H1 (cell line): ENCODE measurements around the gene RPL3. TPM values are rescaled to one million over a fixed set of nuclear protein-coding genes. Genes with fewer than 3 reads are reported as not detected.

ENCODE experiments used
- BRCA1 ChIP-seq: IDR thresholded peaks from 2 replicates; pipeline ENCODE4 v1.6.1; 2012; ENCODE audit warnings: low read depth, low read length, improper control_type of control experiment
- EZH2 ChIP-seq: fragments of 200-600 bp; sonication (generic); IDR thresholded peaks from 2 replicates; pipeline ENCODE4 v1.7.1; 2012; ENCODE audit warnings: low read depth, mild to moderate bottlenecking, moderate library complexity, low read length, inconsistent platforms; ENCODE audit not compliant: severe bottlenecking
- HDAC6 ChIP-seq: IDR thresholded peaks from one replicate; pipeline ENCODE4 v1.7.1; 2012; ENCODE audit warnings: low read depth, mild to moderate bottlenecking, inconsistent platforms, low read length, moderate library complexity
- KDM1A ChIP-seq: fragments of 200-600, 300-600 bp; sonication (generic); IDR thresholded peaks from 2 replicates; pipeline ENCODE4 v1.7.1; 2016; ENCODE audit warnings: mild to moderate bottlenecking, low read length, borderline replicate concordance
- RBBP5 ChIP-seq: IDR thresholded peaks from 2 replicates; pipeline ENCODE4 v1.7.1; 2012; ENCODE audit warnings: low read depth, mild to moderate bottlenecking, inconsistent platforms, low read length, moderate library complexity, borderline replicate concordance
- SP2 ChIP-seq: IDR thresholded peaks from 2 replicates; pipeline ENCODE4 v1.6.1; 2012; ENCODE audit warnings: mild to moderate bottlenecking, low read length, inconsistent platforms
- polyA plus RNA-seq, 7 experiments: library from polyadenylated mRNA; depleted of rRNA in 3 of 7; stranded (reverse) in 5 of 7; unstranded in 2 of 7; fragments of >200 nt in 5 of 7; fragments of 200-250 nt in 2 of 7; gene quantifications; 1 replicate in 5 of 7; 2 replicates in 1 of 7; 4 replicates in 1 of 7; pipeline versions ENCODE4 v1.2.1 to v1.2.3, GENCODE V29; 2011 to 2013; ENCODE audit warnings: missing spikeins in 2 of 7, mixed read lengths in 2 of 7
- total RNA-seq: library from RNA; stranded (reverse); fragmentation: NEBNext Ultra II Directional; extraction: Animal tissue kit (Norgen Biotek cat#: 25700); gene quantifications from 2 replicates; pipeline ENCODE4 v1.2.1, GENCODE V29; 2021
- TF ChIP-seq, protein P1 (sequence below): fragments of 300-600 bp; sonication (generic); IDR thresholded peaks from 2 replicates; pipeline ENCODE4 v1.7.1; 2012; ENCODE audit warnings: low read length, moderate library complexity, mild to moderate bottlenecking, inconsistent platforms; ENCODE audit not compliant: insufficient replicate concordance
- TF ChIP-seq, protein P2 (sequence below): IDR thresholded peaks from 2 replicates; pipeline ENCODE4 v1.6.1; 2011; ENCODE audit warnings: low read length, improper control_type of control experiment

Gene RPL3
- total and polyA plus RNA-seq, 2 of the 8 experiments (the other 6 are each of a cell fraction or from before 2014, with no cell fraction given): 2,865 to 5,466 TPM

DNA sequence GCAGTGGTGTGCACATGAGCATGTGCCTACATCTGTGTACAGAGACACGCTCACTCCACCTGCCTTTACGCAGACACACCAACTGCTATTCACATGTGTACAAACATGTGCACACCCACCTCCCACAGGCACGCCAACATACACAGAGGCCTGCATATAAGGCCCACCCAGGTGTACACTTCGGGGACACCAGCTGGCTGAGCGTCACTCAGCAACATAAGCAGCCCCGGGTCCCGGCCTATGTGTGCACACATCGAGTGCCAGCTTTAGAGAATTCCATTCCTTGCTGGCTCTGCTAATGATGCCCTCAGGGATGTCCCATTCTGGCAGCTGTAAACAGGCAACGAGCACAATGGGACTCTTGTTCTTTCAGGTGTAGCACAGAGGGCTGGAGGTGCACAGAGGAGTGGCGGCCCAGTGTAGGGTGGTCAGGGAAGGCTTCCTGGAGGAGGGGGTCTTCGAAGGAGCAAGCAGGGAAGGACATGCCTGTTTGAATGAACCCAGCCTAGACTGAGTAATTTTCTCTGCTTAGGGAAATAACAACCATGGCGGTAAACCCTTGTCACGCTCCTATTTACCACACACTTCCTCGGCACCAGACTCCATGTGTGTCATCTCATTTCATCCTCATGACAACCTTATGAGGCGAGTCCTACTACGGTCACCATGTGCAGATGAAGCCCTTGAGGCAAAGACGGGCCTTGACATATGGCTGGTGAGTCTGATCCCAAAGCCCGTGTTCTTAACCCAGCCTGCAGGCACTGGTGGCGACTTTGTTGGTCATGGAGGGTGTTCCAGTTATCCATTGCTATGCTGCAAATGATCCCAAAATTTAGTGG, 35.1 kb downstream of the RPL3 start (continued):
- TF ChIP-seq, protein P1, sequence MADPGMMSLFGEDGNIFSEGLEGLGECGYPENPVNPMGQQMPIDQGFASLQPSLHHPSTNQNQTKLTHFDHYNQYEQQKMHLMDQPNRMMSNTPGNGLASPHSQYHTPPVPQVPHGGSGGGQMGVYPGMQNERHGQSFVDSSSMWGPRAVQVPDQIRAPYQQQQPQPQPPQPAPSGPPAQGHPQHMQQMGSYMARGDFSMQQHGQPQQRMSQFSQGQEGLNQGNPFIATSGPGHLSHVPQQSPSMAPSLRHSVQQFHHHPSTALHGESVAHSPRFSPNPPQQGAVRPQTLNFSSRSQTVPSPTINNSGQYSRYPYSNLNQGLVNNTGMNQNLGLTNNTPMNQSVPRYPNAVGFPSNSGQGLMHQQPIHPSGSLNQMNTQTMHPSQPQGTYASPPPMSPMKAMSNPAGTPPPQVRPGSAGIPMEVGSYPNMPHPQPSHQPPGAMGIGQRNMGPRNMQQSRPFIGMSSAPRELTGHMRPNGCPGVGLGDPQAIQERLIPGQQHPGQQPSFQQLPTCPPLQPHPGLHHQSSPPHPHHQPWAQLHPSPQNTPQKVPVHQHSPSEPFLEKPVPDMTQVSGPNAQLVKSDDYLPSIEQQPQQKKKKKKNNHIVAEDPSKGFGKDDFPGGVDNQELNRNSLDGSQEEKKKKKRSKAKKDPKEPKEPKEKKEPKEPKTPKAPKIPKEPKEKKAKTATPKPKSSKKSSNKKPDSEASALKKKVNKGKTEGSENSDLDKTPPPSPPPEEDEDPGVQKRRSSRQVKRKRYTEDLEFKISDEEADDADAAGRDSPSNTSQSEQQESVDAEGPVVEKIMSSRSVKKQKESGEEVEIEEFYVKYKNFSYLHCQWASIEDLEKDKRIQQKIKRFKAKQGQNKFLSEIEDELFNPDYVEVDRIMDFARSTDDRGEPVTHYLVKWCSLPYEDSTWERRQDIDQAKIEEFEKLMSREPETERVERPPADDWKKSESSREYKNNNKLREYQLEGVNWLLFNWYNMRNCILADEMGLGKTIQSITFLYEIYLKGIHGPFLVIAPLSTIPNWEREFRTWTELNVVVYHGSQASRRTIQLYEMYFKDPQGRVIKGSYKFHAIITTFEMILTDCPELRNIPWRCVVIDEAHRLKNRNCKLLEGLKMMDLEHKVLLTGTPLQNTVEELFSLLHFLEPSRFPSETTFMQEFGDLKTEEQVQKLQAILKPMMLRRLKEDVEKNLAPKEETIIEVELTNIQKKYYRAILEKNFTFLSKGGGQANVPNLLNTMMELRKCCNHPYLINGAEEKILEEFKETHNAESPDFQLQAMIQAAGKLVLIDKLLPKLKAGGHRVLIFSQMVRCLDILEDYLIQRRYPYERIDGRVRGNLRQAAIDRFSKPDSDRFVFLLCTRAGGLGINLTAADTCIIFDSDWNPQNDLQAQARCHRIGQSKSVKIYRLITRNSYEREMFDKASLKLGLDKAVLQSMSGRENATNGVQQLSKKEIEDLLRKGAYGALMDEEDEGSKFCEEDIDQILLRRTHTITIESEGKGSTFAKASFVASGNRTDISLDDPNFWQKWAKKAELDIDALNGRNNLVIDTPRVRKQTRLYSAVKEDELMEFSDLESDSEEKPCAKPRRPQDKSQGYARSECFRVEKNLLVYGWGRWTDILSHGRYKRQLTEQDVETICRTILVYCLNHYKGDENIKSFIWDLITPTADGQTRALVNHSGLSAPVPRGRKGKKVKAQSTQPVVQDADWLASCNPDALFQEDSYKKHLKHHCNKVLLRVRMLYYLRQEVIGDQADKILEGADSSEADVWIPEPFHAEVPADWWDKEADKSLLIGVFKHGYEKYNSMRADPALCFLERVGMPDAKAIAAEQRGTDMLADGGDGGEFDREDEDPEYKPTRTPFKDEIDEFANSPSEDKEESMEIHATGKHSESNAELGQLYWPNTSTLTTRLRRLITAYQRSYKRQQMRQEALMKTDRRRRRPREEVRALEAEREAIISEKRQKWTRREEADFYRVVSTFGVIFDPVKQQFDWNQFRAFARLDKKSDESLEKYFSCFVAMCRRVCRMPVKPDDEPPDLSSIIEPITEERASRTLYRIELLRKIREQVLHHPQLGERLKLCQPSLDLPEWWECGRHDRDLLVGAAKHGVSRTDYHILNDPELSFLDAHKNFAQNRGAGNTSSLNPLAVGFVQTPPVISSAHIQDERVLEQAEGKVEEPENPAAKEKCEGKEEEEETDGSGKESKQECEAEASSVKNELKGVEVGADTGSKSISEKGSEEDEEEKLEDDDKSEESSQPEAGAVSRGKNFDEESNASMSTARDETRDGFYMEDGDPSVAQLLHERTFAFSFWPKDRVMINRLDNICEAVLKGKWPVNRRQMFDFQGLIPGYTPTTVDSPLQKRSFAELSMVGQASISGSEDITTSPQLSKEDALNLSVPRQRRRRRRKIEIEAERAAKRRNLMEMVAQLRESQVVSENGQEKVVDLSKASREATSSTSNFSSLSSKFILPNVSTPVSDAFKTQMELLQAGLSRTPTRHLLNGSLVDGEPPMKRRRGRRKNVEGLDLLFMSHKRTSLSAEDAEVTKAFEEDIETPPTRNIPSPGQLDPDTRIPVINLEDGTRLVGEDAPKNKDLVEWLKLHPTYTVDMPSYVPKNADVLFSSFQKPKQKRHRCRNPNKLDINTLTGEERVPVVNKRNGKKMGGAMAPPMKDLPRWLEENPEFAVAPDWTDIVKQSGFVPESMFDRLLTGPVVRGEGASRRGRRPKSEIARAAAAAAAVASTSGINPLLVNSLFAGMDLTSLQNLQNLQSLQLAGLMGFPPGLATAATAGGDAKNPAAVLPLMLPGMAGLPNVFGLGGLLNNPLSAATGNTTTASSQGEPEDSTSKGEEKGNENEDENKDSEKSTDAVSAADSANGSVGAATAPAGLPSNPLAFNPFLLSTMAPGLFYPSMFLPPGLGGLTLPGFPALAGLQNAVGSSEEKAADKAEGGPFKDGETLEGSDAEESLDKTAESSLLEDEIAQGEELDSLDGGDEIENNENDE: no peak
- TF ChIP-seq, protein P2, sequence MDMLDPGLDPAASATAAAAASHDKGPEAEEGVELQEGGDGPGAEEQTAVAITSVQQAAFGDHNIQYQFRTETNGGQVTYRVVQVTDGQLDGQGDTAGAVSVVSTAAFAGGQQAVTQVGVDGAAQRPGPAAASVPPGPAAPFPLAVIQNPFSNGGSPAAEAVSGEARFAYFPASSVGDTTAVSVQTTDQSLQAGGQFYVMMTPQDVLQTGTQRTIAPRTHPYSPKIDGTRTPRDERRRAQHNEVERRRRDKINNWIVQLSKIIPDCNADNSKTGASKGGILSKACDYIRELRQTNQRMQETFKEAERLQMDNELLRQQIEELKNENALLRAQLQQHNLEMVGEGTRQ: no peak
- TF ChIP-seq KDM1A: no peak
- TF ChIP-seq RBBP5: no peak
- no peak for TF ChIP-seq HDAC6
- TF ChIP-seq SP2: no peak
- no peak for TF ChIP-seq BRCA1
- no peak for TF ChIP-seq EZH2
